H1 (cell line): ENCODE results near the gene AP1S1. TPM values are rescaled to one million over a fixed set of nuclear protein-coding genes. Genes with fewer than 3 reads are reported as not detected.

Experiments
- CTCF ChIA-PET: fragments of 300-600 bp; sonication (Branson Sonifier 250); formaldehyde crosslinking; loops from one replicate; lab custom pipeline; 2021; ENCODE audit not compliant: partially characterized antibody; lab: Charles Lee
- POLR2A ChIA-PET: fragments of 300-600 bp; sonication (Branson Sonifier 250); formaldehyde crosslinking; loops from one replicate; lab custom pipeline; 2021; ENCODE audit warnings: inconsistent platforms; ENCODE audit not compliant: partially characterized antibody; lab: Charles Lee
- DNase-seq, 2 experiments: peaks; one replicate each; pipeline versions ENCODE4 v3.0.0 to v3.0.0-alpha.2; 2010 to 2022; ENCODE audit warnings: low spot score in 2 of 2, low read depth in 1 of 2, mixed read lengths in 1 of 2
- FAIRE-seq: peaks from 2 replicates; lab custom pipeline; 2011; peaks lifted over from hg19 to GRCh38; lab: Jason Lieb, UNC
- H2AFZ ChIP-seq: 2 replicates; pipeline ENCODE4 v1.8.1; 2012; ENCODE audit warnings: low read length, inconsistent platforms
- H2AK5ac ChIP-seq: 2 replicates; pipeline ENCODE4 v1.6.1; 2013; ENCODE audit warnings: low read depth, low read length
- H2BK120ac ChIP-seq: replicated peaks from 2 replicates; pipeline ENCODE3; 2013; ENCODE audit warnings: low read depth, low read length, inconsistent platforms
- H2BK12ac ChIP-seq: 2 replicates; pipeline ENCODE4 v1.6.1; 2013; ENCODE audit warnings: low read depth, low read length
- H2BK15ac ChIP-seq: 2 replicates; pipeline ENCODE4 v1.6.1; 2013; ENCODE audit warnings: low read length
- H2BK20ac ChIP-seq: 2 replicates; pipeline ENCODE4 v1.6.1; 2013; ENCODE audit warnings: low read length
- H2BK5ac ChIP-seq: 2 replicates; pipeline ENCODE4 v1.6.1; 2013; ENCODE audit warnings: low read depth, low read length
- H3K14ac ChIP-seq: 2 replicates; pipeline ENCODE4 v1.6.1; 2013; ENCODE audit warnings: inconsistent platforms; ENCODE audit not compliant: insufficient read length
- H3K18ac ChIP-seq: 2 replicates; pipeline ENCODE4 v1.6.1; 2013; ENCODE audit warnings: low read length; ENCODE audit errors: extremely low read depth
- H3K23ac ChIP-seq: 2 replicates; pipeline ENCODE4 v1.6.1; 2013; ENCODE audit warnings: inconsistent platforms; ENCODE audit not compliant: insufficient read length
- H3K23me2 ChIP-seq: 2 replicates; pipeline ENCODE4 v1.6.1; 2013; ENCODE audit warnings: low read depth, low read length
- H3K27ac ChIP-seq: 2 replicates; pipeline ENCODE4 v1.6.1; 2011; ENCODE audit warnings: low read depth, low read length, inconsistent platforms
- H3K27me3 ChIP-seq, 4 experiments: replicated peaks in 1 of 4; 1 replicate in 1 of 4; 2 replicates in 3 of 4; pipeline versions ENCODE4 v1.6.1 to v1.8.1; 2011 to 2013; ENCODE audit warnings: low read length in 3 of 4, mild to moderate bottlenecking in 3 of 4, inconsistent platforms in 2 of 4, mixed read lengths in 2 of 4, moderate library complexity in 1 of 4; ENCODE audit not compliant: control insufficient read depth in 3 of 4, insufficient read depth in 3 of 4; ENCODE audit errors: extremely low read depth in 1 of 4
- H3K36me3 ChIP-seq, 4 experiments: 2 replicates each; pipeline versions ENCODE4 v1.6.1 to v1.8.1; 2011 to 2013; ENCODE audit warnings: mild to moderate bottlenecking in 4 of 4, low read length in 3 of 4, moderate library complexity in 2 of 4, control low read depth in 1 of 4, inconsistent platforms in 1 of 4; ENCODE audit not compliant: insufficient read depth in 4 of 4, control insufficient read depth in 2 of 4
- H3K4ac ChIP-seq: replicated peaks from 2 replicates; pipeline ENCODE3; 2013; ENCODE audit warnings: low read length, low read depth, mixed read lengths, inconsistent platforms; ENCODE audit not compliant: insufficient read length
- H3K4me1 ChIP-seq, 4 experiments: replicated peaks in 1 of 4; 1 replicate in 1 of 4; 2 replicates in 3 of 4; pipeline versions ENCODE4 v1.6.1 to v1.8.1; 2011 to 2013; ENCODE audit warnings: low read length in 3 of 4, inconsistent platforms in 2 of 4, mixed read lengths in 1 of 4; ENCODE audit not compliant: insufficient read depth in 4 of 4, control insufficient read depth in 3 of 4
- H3K4me2 ChIP-seq, 2 experiments: 2 replicates each; pipeline versions ENCODE4 v1.6.1 to v1.8.1; 2011 to 2013; ENCODE audit warnings: low read depth in 2 of 2, low read length in 2 of 2, control low read depth in 1 of 2, inconsistent platforms in 1 of 2, mild to moderate bottlenecking in 1 of 2; ENCODE audit not compliant: insufficient read depth in 1 of 2
- H3K4me3 ChIP-seq, 4 experiments: fragments of 200-600, 300-600 bp in 1 of 4; sonication (generic), shearing (Covaris generic), sonication (Bioruptor Twin) in 1 of 4; 2 replicates each; pipeline versions ENCODE4 v1.5.1 to v1.8.1; 2011 to 2016; ENCODE audit warnings: low read length in 4 of 4, low read depth in 3 of 4, control low read depth in 2 of 4, inconsistent platforms in 2 of 4, mild to moderate bottlenecking in 2 of 4, mixed read lengths in 1 of 4, moderate library complexity in 1 of 4; ENCODE audit not compliant: insufficient read depth in 2 of 4; ENCODE audit errors: extremely low read depth in 1 of 4
- H3K56ac ChIP-seq: replicated peaks from 2 replicates; pipeline ENCODE3; 2013; ENCODE audit warnings: low read depth, mild to moderate bottlenecking, mixed read lengths, low read length, inconsistent platforms; ENCODE audit not compliant: insufficient read length
- H3K79me1 ChIP-seq: 2 replicates; pipeline ENCODE4 v1.6.1; 2013; ENCODE audit warnings: low read depth, low read length, control low read depth
- H3K79me2 ChIP-seq, 2 experiments: 2 replicates each; pipeline versions ENCODE4 v1.6.1 to v1.8.1; 2012 to 2013; ENCODE audit warnings: low read length in 2 of 2, mild to moderate bottlenecking in 2 of 2, inconsistent platforms in 1 of 2; ENCODE audit not compliant: insufficient read depth in 2 of 2, control insufficient read depth in 1 of 2
- H3K9ac ChIP-seq, 4 experiments: replicated peaks in 1 of 4; 1 replicate in 1 of 4; 2 replicates in 3 of 4; pipeline versions ENCODE4 v1.6.1 to v1.8.1; 2011 to 2013; ENCODE audit warnings: low read depth in 3 of 4, low read length in 3 of 4, control low read depth in 2 of 4, mild to moderate bottlenecking in 2 of 4, moderate library complexity in 2 of 4, inconsistent platforms in 1 of 4; ENCODE audit errors: extremely low read depth in 1 of 4
- H3K9me3 ChIP-seq, 2 experiments: 2 replicates each; pipeline versions ENCODE4 v1.6.1 to v1.8.1; 2012 to 2013; ENCODE audit warnings: mild to moderate bottlenecking in 2 of 2, moderate library complexity in 2 of 2, control low read depth in 1 of 2, inconsistent platforms in 1 of 2, low read depth in 1 of 2, low read length in 1 of 2, mixed read lengths in 1 of 2; ENCODE audit not compliant: insufficient read depth in 2 of 2
- H4K20me1 ChIP-seq, 2 experiments: replicated peaks in 1 of 2; 2 replicates each; pipeline versions ENCODE3 to v1.8.1; 2011 to 2013; ENCODE audit warnings: inconsistent platforms in 2 of 2, low read length in 2 of 2, mild to moderate bottlenecking in 1 of 2; ENCODE audit not compliant: insufficient read depth in 2 of 2, control insufficient read depth in 1 of 2
- H4K5ac ChIP-seq: 2 replicates; pipeline ENCODE4 v1.6.1; 2013; ENCODE audit warnings: low read length, low read depth, mixed read lengths, inconsistent platforms; ENCODE audit not compliant: insufficient read length
- H4K8ac ChIP-seq: 2 replicates; pipeline ENCODE4 v1.8.0; 2013; ENCODE audit warnings: mild to moderate bottlenecking, moderate library complexity, low read length, inconsistent platforms; ENCODE audit not compliant: insufficient read depth; ENCODE audit errors: extremely low read depth
- H4K91ac ChIP-seq: replicated peaks from 2 replicates; pipeline ENCODE3; 2013; ENCODE audit warnings: low read length, mixed read lengths, inconsistent platforms; ENCODE audit not compliant: insufficient read length
- SP1 ChIP-seq: IDR thresholded peaks from 2 replicates; pipeline ENCODE4 v1.6.1; 2011; ENCODE audit warnings: low read depth, low read length
- WGBS, 2 experiments: shearing (Covaris generic) in 1 of 2; methylation state at CpG; one replicate each; pipeline versions ENCODE4 v1.1.6 to v1.1.7; 2013 to 2015; ENCODE audit warnings: low lambda C conversion rate in 2 of 2, mixed read lengths in 2 of 2, inconsistent platforms in 1 of 2, low coverage in 1 of 2, missing lambda C conversion rate in 1 of 2; ENCODE audit not compliant: insufficient replicate concordance in 2 of 2, insufficient coverage in 1 of 2, insufficient read length in 1 of 2; ENCODE audit errors: extremely low coverage in 1 of 2, missing lambda C conversion rate in 1 of 2; 5-methylcytosine and 5-hydroxymethylcytosine counted together
- polyA plus RNA-seq, 7 experiments: library from polyadenylated mRNA; depleted of rRNA in 3 of 7; stranded (reverse) in 5 of 7; unstranded in 2 of 7; fragments of >200 nt in 5 of 7; fragments of 200-250 nt in 2 of 7; gene quantifications; 1 replicate in 5 of 7; 2 replicates in 1 of 7; 4 replicates in 1 of 7; pipeline versions ENCODE4 v1.2.1 to v1.2.3, GENCODE V29; 2011 to 2013; ENCODE audit warnings: missing spikeins in 2 of 7, mixed read lengths in 2 of 7
- total RNA-seq: library from RNA; stranded (reverse); fragmentation: NEBNext Ultra II Directional; extraction: Animal tissue kit (Norgen Biotek cat#: 25700); gene quantifications from 2 replicates; pipeline ENCODE4 v1.2.1, GENCODE V29; 2021

Gene AP1S1
- total and polyA plus RNA-seq, 2 of the 8 experiments (the other 6 are each of a cell fraction or from before 2014, with no cell fraction given), result 56.1 to 59.3 TPM

DNA sequence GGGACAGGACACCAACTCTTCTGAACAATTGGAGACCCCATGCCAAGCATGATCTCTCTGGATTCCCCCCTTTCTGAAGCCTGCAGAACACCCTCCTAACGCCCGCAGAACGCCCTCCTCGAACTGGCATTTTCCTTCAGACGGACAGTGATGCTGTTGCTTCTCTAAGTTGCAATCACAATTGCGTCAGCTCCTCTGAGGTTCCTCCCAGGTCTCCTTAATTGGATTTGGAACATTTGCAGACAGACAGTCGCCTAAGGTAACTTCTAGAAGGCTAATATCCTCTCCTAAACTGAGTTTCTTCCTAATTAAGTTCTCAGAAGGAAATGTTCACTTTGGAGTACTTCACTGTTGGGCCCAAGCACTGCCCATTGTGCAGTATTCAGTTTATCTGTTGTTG, 47.9 kb upstream of the AP1S1 start:
- Histone ChIP-seq H3K79me1 (no peaks in the 10 kb centered on the region), H3K36me3 (no peaks in the 10 kb centered on the region), H3K14ac (no peak overlapping the region), H3K4me1 (peaks cover 0 to 4% (median 2%) of the 10 kb centered on the region in 4 experiments; a peak in 2 of 7 replicates), H2BK20ac (no peak overlapping the region), H4K20me1 (no peaks in the 10 kb centered on the region), H3K9ac (no peak overlapping the region), H3K4me2 (no peak overlapping the region), H3K23me2 (no peaks in the 10 kb centered on the region), H2BK5ac (no peak overlapping the region), H3K9me3 (no peaks in the 10 kb centered on the region), H3K27ac (no peak overlapping the region), H3K79me2 (no peaks in the 10 kb centered on the region), H3K18ac (no peak overlapping the region), H3K4ac (no peak overlapping the region), H4K8ac (no peak overlapping the region), H3K27me3 (no peaks in the 10 kb centered on the region), H2BK15ac (0 out of 2 replicates have a peak overlapping the region, but pooled peaks have one; percentile 6), H3K56ac (no peak overlapping the region), H2AK5ac (no peak overlapping the region), H3K4me3 (no peak overlapping the region), H2BK12ac (no peak overlapping the region), H2AFZ (no peak overlapping the region), H4K91ac (peak overlapping the region; percentile 29), H2BK120ac (no peak overlapping the region), H3K23ac (no peak overlapping the region), H4K5ac (no peak overlapping the region)
- 96% methylated on average over 7 of the region's 7 CpGs; no CpG with 5 or more reads in 1 of the 2 experiments for WGBS, 2 experiments
- FAIRE-seq (no peak), DNase-seq (no peak)
- TF ChIP-seq SP1, result no peak
- POLR2A ChIA-PET, result interaction anchor here (1.6 kb wide), 1 partner anchor 22 kb away, joined by 4 read pairs; the partner anchor contains the start of gene TRIM56
- CTCF ChIA-PET, result interaction anchor here (0.6 to 2.4 kb wide), 4 partner anchors 11 to 81 kb away, joined by 3 to 11 read pairs (median 4); no protein-coding TSS in a partner anchor
